PC-9 (cell line): Measurements from ENCODE around the gene BANF2. TPM values are rescaled to one million over a fixed set of nuclear protein-coding genes. Genes with fewer than 3 reads are reported as not detected.

Experiments
- BruUV-seq: library from RNA; stranded (reverse); fragments of 400-500 nt; replicated peaks from 2 replicates; lab custom pipeline; 2021; lab: Mats Ljungman, UMichigan
- CTCF ChIA-PET: fragments of 300-600 bp; sonication (Branson Sonifier 250); formaldehyde crosslinking; loops from one replicate; lab custom pipeline; 2022; ENCODE audit warnings: antibody characterized with exemption; lab: Charles Lee
- POLR2A ChIA-PET: fragments of 300-600 bp; sonication (Branson Sonifier 250); formaldehyde crosslinking; loops from one replicate; lab custom pipeline; 2022; ENCODE audit warnings: antibody characterized with exemption; ENCODE audit not compliant: unreplicated experiment; lab: Charles Lee
- DNase-seq, 2 experiments: peaks; one replicate each; pipeline versions ENCODE4 v3.0.0 to v3.0.0-alpha.2; 2015 to 2022; ENCODE audit warnings: mixed read lengths in 1 of 2
- H2AFZ ChIP-seq: fragments of 200-600 bp; sonication (generic); 2 replicates; pipeline ENCODE4 v1.8.1; 2017; ENCODE audit warnings: antibody characterized with exemption
- H3F3A ChIP-seq: fragments of 200-600 bp; sonication (generic); 2 replicates; pipeline ENCODE4 v1.8.1; 2017; ENCODE audit warnings: antibody characterized with exemption, mild to moderate bottlenecking, low read depth; ENCODE audit not compliant: insufficient read depth
- H3K27ac ChIP-seq: fragments of 200-600 bp; sonication (generic); 2 replicates; pipeline ENCODE4 v1.6.1; 2016; ENCODE audit warnings: mixed run types
- H3K27me3 ChIP-seq: fragments of 200-600 bp; sonication (generic); 2 replicates; pipeline ENCODE4 v1.6.1; 2016; ENCODE audit warnings: low read depth, mixed run types; ENCODE audit not compliant: insufficient read depth
- H3K36me3 ChIP-seq: fragments of 200-600 bp; sonication (generic); 2 replicates; pipeline ENCODE4 v1.6.1; 2016; ENCODE audit warnings: low read depth, mixed run types
- H3K4me1 ChIP-seq: fragments of 200-600 bp; sonication (generic); replicated peaks from 2 replicates; pipeline ENCODE4 v1.6.1; 2016; ENCODE audit warnings: mixed run types; ENCODE audit not compliant: insufficient read depth
- H3K4me2 ChIP-seq: fragments of 200-600 bp; sonication (generic); 2 replicates; pipeline ENCODE4 v1.6.1; 2017; ENCODE audit warnings: mixed run types
- H3K4me3 ChIP-seq: fragments of 200-600 bp; sonication (generic); 2 replicates; pipeline ENCODE4 v1.6.1; 2016; ENCODE audit warnings: mixed run types
- H3K79me2 ChIP-seq: fragments of 200-600 bp; sonication (generic); 2 replicates; pipeline ENCODE4 v1.6.1; 2017; ENCODE audit warnings: low read depth, mixed run types
- H3K9me2 ChIP-seq: fragments of 200-600 bp; sonication (generic); 2 replicates; pipeline ENCODE4 v1.8.1; 2017; ENCODE audit warnings: mild to moderate bottlenecking; ENCODE audit not compliant: insufficient read depth
- H3K9me3 ChIP-seq: fragments of 200-600 bp; sonication (generic); 2 replicates; pipeline ENCODE4 v1.8.1; 2016; ENCODE audit warnings: low read depth; ENCODE audit not compliant: insufficient read depth
- H4K20me1 ChIP-seq: fragments of 200-600 bp; sonication (generic); 2 replicates; pipeline ENCODE4 v1.8.1; 2017; ENCODE audit not compliant: insufficient read depth
- CTCF ChIP-seq: fragments of 200-600 bp; sonication (generic); conservative IDR thresholded peaks from 2 replicates; pipeline ENCODE4 v1.6.1; 2017; ENCODE audit warnings: mixed run types, antibody characterized with exemption, mild to moderate bottlenecking, moderate library complexity
- EZH2 ChIP-seq: fragments of 200-600 bp; sonication (generic); IDR thresholded peaks from 2 replicates; pipeline ENCODE4 v1.8.0; 2017; ENCODE audit warnings: antibody characterized with exemption, low read depth
- intact Hi-C: fragments of 100-400 bp; cut with micrococcal nuclease; formaldehyde crosslinking; loops from one replicate; pipeline ENCODE4 v1.10.0; 2022; ENCODE audit not compliant: unreplicated experiment
- total RNA-seq: library from RNA; stranded (reverse); gene quantifications from 2 replicates; pipeline ENCODE4 v1.2.3, GENCODE V29; 2021

The BANF2 gene
- total RNA-seq, 1 experiment from 2014 or later = not detected

DNA sequence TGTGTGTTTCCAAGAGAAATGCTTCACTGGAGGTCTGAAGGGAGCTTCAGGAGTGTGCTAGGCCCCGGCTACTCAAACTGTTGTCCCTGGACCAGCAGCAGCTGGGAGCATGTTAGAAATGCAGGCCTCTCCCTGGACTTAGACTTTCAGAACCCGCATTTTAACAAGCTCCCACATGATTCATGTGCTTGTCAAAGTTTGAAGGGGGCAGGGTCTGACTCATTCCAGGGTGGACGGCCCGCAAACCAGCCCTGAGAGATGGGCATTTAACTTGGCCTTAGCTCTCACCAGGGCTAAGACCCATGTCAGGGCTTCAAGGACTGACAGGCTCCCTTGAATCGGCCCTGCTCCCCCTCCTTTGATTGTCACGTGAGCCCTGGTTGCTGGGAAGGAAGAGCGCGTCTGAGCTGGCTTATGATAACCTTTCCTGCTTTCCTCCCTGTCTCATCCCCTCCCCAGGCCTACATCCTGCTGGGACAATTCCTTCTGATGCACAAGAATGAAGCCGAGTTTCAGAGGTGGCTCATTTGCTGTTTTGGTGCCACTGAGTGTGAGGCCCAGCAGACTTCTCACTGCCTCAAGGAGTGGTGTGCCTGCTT lies 35.5 kb downstream of the BANF2 start:
- no peak overlapping the region for H3K27ac ChIP-seq
- no peak for DNase-seq
- intact Hi-C loops = no loop called here
- no peaks in the 10 kb centered on the region for H3K9me2 ChIP-seq
- H3K4me1 ChIP-seq = no peaks in the 10 kb centered on the region
- H3K36me3 ChIP-seq = no peaks in the 10 kb centered on the region
- H3F3A ChIP-seq = no peaks in the 10 kb centered on the region
- H3K27me3 ChIP-seq = peaks cover 3% of the 10 kb centered on the region; the same call in 1 of the 2 replicates
- no peak overlapping the region for H2AFZ ChIP-seq
- no peak for TF ChIP-seq EZH2
- no peak for TF ChIP-seq CTCF
- H3K79me2 ChIP-seq = no peaks in the 10 kb centered on the region
- no TSS peak for BruUV-seq
- POLR2A ChIA-PET = interaction anchor here (0.6 kb wide), 1 partner anchor 117 kb away, joined by 6 read pairs; no protein-coding TSS in a partner anchor
- H4K20me1 ChIP-seq = no peaks in the 10 kb centered on the region
- H3K4me2 ChIP-seq = no peak overlapping the region
- H3K9me3 ChIP-seq = 0 out of 2 replicates have a peak, but pooled peaks cover 3% of the 10 kb centered on the region
- H3K4me3 ChIP-seq = no peak overlapping the region
- CTCF ChIA-PET = interaction anchor here (0.6 kb wide), 1 partner anchor 586 kb away, joined by 3 read pairs; no protein-coding TSS in a partner anchor

DNA sequence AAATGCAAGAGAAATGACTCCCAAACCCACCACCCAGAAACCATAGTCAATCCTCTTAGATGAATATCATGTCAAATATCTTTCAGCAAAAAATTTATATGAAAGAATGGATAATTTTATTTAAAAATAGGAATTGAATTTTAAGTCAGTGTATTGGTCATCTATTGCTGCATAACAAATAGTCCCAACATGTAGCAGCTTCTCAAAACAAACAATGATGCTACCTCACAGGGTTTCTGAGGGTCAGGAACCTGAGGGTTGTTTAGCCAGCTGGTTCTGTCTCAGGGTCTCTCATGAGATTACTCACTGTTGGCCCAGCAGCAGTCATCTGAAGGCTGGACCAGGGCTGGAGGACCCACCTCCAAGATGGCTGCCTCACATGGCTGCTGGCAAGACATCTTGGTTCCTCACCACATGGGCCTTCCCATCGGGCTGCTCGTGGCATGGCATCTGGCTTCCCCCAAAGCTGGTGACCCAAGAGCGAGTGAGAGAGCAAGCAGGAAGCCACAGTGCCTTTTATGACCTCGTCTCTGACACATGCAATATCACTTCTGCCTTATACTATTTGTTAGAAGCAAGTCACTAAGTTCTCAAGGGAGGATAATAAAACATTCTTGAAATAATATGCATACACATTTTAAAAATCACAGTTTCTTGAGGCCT lies 36.3 kb downstream of the BANF2 start:
- ChIA-PET POLR2A (no interaction called here), CTCF (no interaction called here)
- Histone ChIP-seq H3F3A (no peaks in the 10 kb centered on the region), H3K36me3 (no peaks in the 10 kb centered on the region), H3K27me3 (peaks cover 3% of the 10 kb centered on the region; the same call in 1 of the 2 replicates), H2AFZ (no peak overlapping the region), H4K20me1 (no peaks in the 10 kb centered on the region), H3K4me3 (no peak overlapping the region), H3K4me1 (no peaks in the 10 kb centered on the region), H3K9me3 (0 out of 2 replicates have a peak, but pooled peaks cover 3% of the 10 kb centered on the region), H3K4me2 (no peak overlapping the region), H3K27ac (no peak overlapping the region), H3K9me2 (no peaks in the 10 kb centered on the region), H3K79me2 (no peaks in the 10 kb centered on the region)
- DNase-seq = no peak
- no peak for TF ChIP-seq EZH2
- TF ChIP-seq CTCF = no peak
- BruUV-seq = no TSS peak
- intact Hi-C loops = no loop called here

DNA sequence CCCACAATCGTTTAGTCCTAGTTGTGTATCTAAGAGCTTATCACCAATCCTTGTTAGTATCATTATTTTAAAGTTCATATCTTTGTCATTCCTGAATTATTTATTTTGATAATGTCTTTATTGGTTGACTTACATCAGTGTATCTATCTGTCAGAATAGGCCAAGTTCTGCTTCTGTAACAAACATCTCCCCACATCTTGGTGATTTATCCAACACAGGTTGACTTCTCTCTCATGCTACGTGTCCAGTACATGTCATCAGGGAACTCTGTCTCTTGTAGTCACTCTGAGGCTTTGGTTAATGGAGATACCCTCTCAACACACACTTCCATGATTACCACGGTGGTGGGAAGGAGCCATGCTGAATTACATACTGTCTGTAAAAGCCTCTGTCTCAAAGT lies 38.4 kb downstream of the BANF2 start:
- ChIA-PET CTCF (no interaction called here), POLR2A (no interaction called here)
- H3K27me3 ChIP-seq = peaks cover 5% of the 10 kb centered on the region; the same call in 1 of the 2 replicates
- no peaks in the 10 kb centered on the region for H3K9me2 ChIP-seq
- H3F3A ChIP-seq = no peaks in the 10 kb centered on the region
- H2AFZ ChIP-seq = no peak overlapping the region
- no peak overlapping the region for H3K4me2 ChIP-seq
- no peaks in the 10 kb centered on the region for H3K4me1 ChIP-seq
- TF ChIP-seq EZH2 (no peak), CTCF (no peak)
- no peak overlapping the region for H3K4me3 ChIP-seq
- H3K9me3 ChIP-seq = 0 out of 2 replicates have a peak, but pooled peaks cover 3% of the 10 kb centered on the region
- H3K27ac ChIP-seq = no peak overlapping the region
- H4K20me1 ChIP-seq = no peaks in the 10 kb centered on the region
- no TSS peak for BruUV-seq
- intact Hi-C loops = no loop called here
- no peaks in the 10 kb centered on the region for H3K79me2 ChIP-seq
- H3K36me3 ChIP-seq = no peaks in the 10 kb centered on the region
- no peak for DNase-seq
